GM12892 (cell line): ENCODE data around the gene SH3D19.

ENCODE experiments used
- POLR2A ChIP-seq: IDR thresholded peaks from 2 replicates; pipeline ENCODE4 v1.6.1; 2011; ENCODE audit warnings: low read depth, low read length, control low read depth
- POLR2AphosphoS5 ChIP-seq: IDR thresholded peaks from 2 replicates; pipeline ENCODE4 v1.6.1; 2011; ENCODE audit warnings: low read depth, low read length, control low read depth

- TF ChIP-seq POLR2AphosphoS5 (no peak), POLR2A (no peak)
Observed at GRCh38 chr4:151205722-151206121, 119.7 kb downstream of the SH3D19 start.
